Ectodermal cell (in vitro differentiated cells): ENCODE data around the gene GCM1.

ENCODE experiments used
- H3K27ac ChIP-seq: 2 replicates; pipeline ENCODE4 v1.7.0; 2013; ENCODE audit warnings: mild to moderate bottlenecking, low read depth, low read length; ENCODE audit not compliant: insufficient read depth, poor library complexity, severe bottlenecking
- H3K27me3 ChIP-seq: 2 replicates; pipeline ENCODE4 v1.7.0; 2013; ENCODE audit warnings: mild to moderate bottlenecking, low read length; ENCODE audit not compliant: insufficient read depth, control insufficient read depth, poor library complexity, severe bottlenecking
- H3K36me3 ChIP-seq: one replicate; pipeline ENCODE4 v1.7.0; 2013; ENCODE audit warnings: low read length; ENCODE audit not compliant: control insufficient read depth, insufficient read depth
- H3K4me1 ChIP-seq: one replicate; pipeline ENCODE4 v1.7.0; 2013; ENCODE audit warnings: low read length; ENCODE audit not compliant: control insufficient read depth, insufficient read depth
- H3K4me3 ChIP-seq: 2 replicates; pipeline ENCODE4 v1.7.0; 2013; ENCODE audit warnings: low read depth, low read length, control low read depth; ENCODE audit not compliant: insufficient read depth
- H3K9me3 ChIP-seq: 2 replicates; pipeline ENCODE4 v1.7.0; 2013; ENCODE audit warnings: mild to moderate bottlenecking, low read length, moderate library complexity; ENCODE audit not compliant: control insufficient read depth
- WGBS, 2 experiments: methylation state at CpG; one replicate each; pipeline ENCODE4 v1.1.7; 2013; ENCODE audit warnings: missing lambda C conversion rate in 2 of 2; 5-methylcytosine and 5-hydroxymethylcytosine counted together

GCM1 gene

DNA sequence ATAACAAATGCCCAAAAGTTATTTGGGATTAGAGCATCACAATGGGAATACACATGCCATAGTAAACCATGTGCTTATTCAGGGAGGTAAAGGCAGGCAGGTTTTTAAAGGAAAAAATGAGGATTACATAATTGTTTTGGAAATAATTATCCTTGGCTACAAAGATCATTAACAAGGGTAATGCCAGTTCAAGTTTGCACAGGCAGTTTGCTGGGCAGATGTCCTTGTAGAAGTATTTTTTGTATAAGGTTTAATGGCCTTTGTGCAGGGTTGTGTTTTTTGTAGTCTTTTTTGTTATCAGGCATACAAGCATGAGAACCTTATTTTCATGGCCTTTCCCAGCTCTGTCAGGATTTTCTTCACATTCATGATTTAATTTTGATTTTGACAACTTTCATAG is 58.7 kb downstream of the GCM1 start:
- H3K27ac ChIP-seq, result no peak overlapping the region
- peaks cover 10% of the 10 kb centered on the region for H3K36me3 ChIP-seq
- no peaks in the 10 kb centered on the region for H3K9me3 ChIP-seq
- H3K4me3 ChIP-seq, result no peak overlapping the region
- H3K4me1 ChIP-seq, result no peaks in the 10 kb centered on the region
- no peaks in the 10 kb centered on the region for H3K27me3 ChIP-seq

GRCh38 chr6:53086302-53086701 is 62.3 kb downstream of the GCM1 start:
- no peaks in the 10 kb centered on the region for H3K27me3 ChIP-seq
- no peaks in the 10 kb centered on the region for H3K4me1 ChIP-seq
- WGBS, 2 experiments, result no CpG with 5 or more reads among the region's 2 CpGs
- H3K4me3 ChIP-seq, result no peak overlapping the region
- H3K9me3 ChIP-seq, result no peaks in the 10 kb centered on the region
- no peak overlapping the region for H3K27ac ChIP-seq
- H3K36me3 ChIP-seq, result peaks cover 19% of the 10 kb centered on the region

GRCh38 chr6:53080813-53081212 is 67.8 kb downstream of the GCM1 start:
- 100% methylated on average over 1 of the region's 1 CpG for WGBS, 2 experiments
- peaks cover 20% of the 10 kb centered on the region for H3K36me3 ChIP-seq
- H3K27ac ChIP-seq, result no peak overlapping the region
- H3K9me3 ChIP-seq, result no peaks in the 10 kb centered on the region
- no peaks in the 10 kb centered on the region for H3K4me1 ChIP-seq
- H3K27me3 ChIP-seq, result no peaks in the 10 kb centered on the region
- H3K4me3 ChIP-seq, result no peak overlapping the region
